GM23338 (cell line): ENCODE measurements around the gene TCF7. TPM values are rescaled to one million over a fixed set of nuclear protein-coding genes. Genes with fewer than 3 reads are reported as not detected.

Experiments
- ATAC-seq: fragments of 200-7000 bp; cut with Tn5 transposase; 3 replicates; pipeline ENCODE4 v1.9.1; 2020
- DNase-seq: peaks from one replicate; pipeline ENCODE4 v3.0.0-alpha.2; 2015; ENCODE audit warnings: low spot score
- H2AFZ ChIP-seq: fragments of 200-600 bp; sonication (generic); 2 replicates; pipeline ENCODE4 v1.8.0; 2016; ENCODE audit warnings: antibody characterized with exemption, mild to moderate bottlenecking, moderate library complexity
- H3F3A ChIP-seq: fragments of 200-600 bp; sonication (generic); replicated peaks from 2 replicates; pipeline ENCODE4 v1.8.0; 2017; ENCODE audit warnings: antibody characterized with exemption, mixed run types, low read depth
- H3K27ac ChIP-seq: fragments of 200-600 bp; sonication (generic); 2 replicates; pipeline ENCODE4 v1.6.1; 2016; ENCODE audit warnings: low read depth
- H3K27me3 ChIP-seq: fragments of 200-600 bp; sonication (generic); 2 replicates; pipeline ENCODE4 v1.8.0; 2016; ENCODE audit warnings: mild to moderate bottlenecking, mixed run types, moderate library complexity; ENCODE audit not compliant: insufficient read depth
- H3K36me3 ChIP-seq: fragments of 200-600 bp; sonication (generic); 2 replicates; pipeline ENCODE4 v1.8.0; 2016; ENCODE audit warnings: mild to moderate bottlenecking; ENCODE audit not compliant: insufficient read depth
- H3K4me1 ChIP-seq: fragments of 200-600 bp; sonication (generic); 2 replicates; pipeline ENCODE4 v1.8.0; 2016; ENCODE audit warnings: mild to moderate bottlenecking, moderate library complexity; ENCODE audit not compliant: insufficient read depth
- H3K4me2 ChIP-seq: fragments of 200-600 bp; sonication (generic); 2 replicates; pipeline ENCODE4 v1.7.1; 2017; ENCODE audit warnings: mixed run types
- H3K4me3 ChIP-seq: fragments of 200-600 bp; sonication (generic); 2 replicates; pipeline ENCODE4 v1.6.1; 2016; ENCODE audit warnings: mixed run types
- H3K79me2 ChIP-seq: fragments of 200-600 bp; sonication (generic); replicated peaks from 2 replicates; pipeline ENCODE4 v1.8.0; 2017; ENCODE audit warnings: mild to moderate bottlenecking; ENCODE audit not compliant: insufficient read depth
- H3K9me2 ChIP-seq: fragments of 200-600 bp; sonication (generic); 2 replicates; pipeline ENCODE4 v1.8.0; 2017; ENCODE audit not compliant: insufficient read depth
- H4K20me1 ChIP-seq: fragments of 200-600 bp; sonication (generic); replicated peaks from 2 replicates; pipeline ENCODE4 v1.8.0; 2017; ENCODE audit warnings: mild to moderate bottlenecking; ENCODE audit not compliant: insufficient read depth
- H3K27ac Mint-ChIP-seq: 2 replicates; pipeline ENCODE4 v1.8.0; 2020; ENCODE audit warnings: inconsistent platforms, mild to moderate bottlenecking, moderate library complexity, mixed read lengths
- H3K27me3 Mint-ChIP-seq: 3 replicates; pipeline ENCODE4 v1.8.0; 2022; ENCODE audit warnings: low read depth, mild to moderate bottlenecking, moderate library complexity, mixed read lengths, inconsistent platforms; ENCODE audit not compliant: insufficient read depth, poor library complexity
- H3K36me3 Mint-ChIP-seq: 3 replicates; pipeline ENCODE4 v1.8.0; 2021; ENCODE audit warnings: low read depth, mild to moderate bottlenecking, inconsistent platforms, moderate library complexity, mixed read lengths
- H3K4me1 Mint-ChIP-seq: 3 replicates; pipeline ENCODE4 v1.8.0; 2020; ENCODE audit warnings: mild to moderate bottlenecking, inconsistent platforms, mixed read lengths
- H3K4me3 Mint-ChIP-seq: 3 replicates; pipeline ENCODE4 v1.8.0; 2021; ENCODE audit warnings: moderate library complexity, mild to moderate bottlenecking, inconsistent platforms, mixed read lengths
- H3K9me3 Mint-ChIP-seq: 3 replicates; pipeline ENCODE4 v1.8.0; 2020; ENCODE audit warnings: moderate library complexity, mild to moderate bottlenecking, inconsistent platforms, mixed read lengths
- CREB1 ChIP-seq: fragments of 250-450 bp; sonication (Bioruptor Pico); IDR thresholded peaks from 2 replicates; pipeline ENCODE4 v1.5.0; 2020; ENCODE audit warnings: low read depth, mild to moderate bottlenecking, moderate library complexity
- CTCF ChIP-seq, 2 experiments: fragments of 200-600 bp in 1 of 2; sonication (generic) in 1 of 2; conservative IDR thresholded peaks; 2 replicates each; pipeline versions ENCODE4 v1.5.1 to v1.6.1; 2016 to 2017; ENCODE audit warnings: antibody characterized with exemption in 2 of 2, low read depth in 2 of 2, mild to moderate bottlenecking in 2 of 2, moderate library complexity in 1 of 2
- ETS1 ChIP-seq: IDR thresholded peaks from 2 replicates; pipeline ENCODE4 v1.6.1; 2016; ENCODE audit warnings: antibody characterized with exemption
- EZH2 ChIP-seq: fragments of 200-600 bp; sonication (generic); IDR thresholded peaks from one replicate; pipeline ENCODE4 v1.8.0; 2017; ENCODE audit warnings: antibody characterized with exemption, mild to moderate bottlenecking, low read depth; ENCODE audit not compliant: unreplicated experiment
- JUNB ChIP-seq: IDR thresholded peaks from one replicate; pipeline ENCODE4 v1.6.1; 2016; ENCODE audit warnings: antibody characterized with exemption; ENCODE audit not compliant: unreplicated experiment
- NANOG ChIP-seq: IDR thresholded peaks from 2 replicates; pipeline ENCODE4 v1.6.1; 2016; ENCODE audit warnings: antibody characterized with exemption, borderline replicate concordance
- REST ChIP-seq: IDR thresholded peaks from one replicate; pipeline ENCODE4 v1.6.1; 2018; ENCODE audit warnings: antibody characterized with exemption; ENCODE audit not compliant: unreplicated experiment
- STAT1 ChIP-seq: IDR thresholded peaks from one replicate; pipeline ENCODE4 v1.6.1; 2016; ENCODE audit warnings: antibody characterized with exemption; ENCODE audit not compliant: unreplicated experiment
- ZNF114 ChIP-seq: fragments of 250-450 bp; sonication (Bioruptor Pico); IDR thresholded peaks from 2 replicates; pipeline ENCODE4 v1.5.0; 2020; ENCODE audit warnings: mild to moderate bottlenecking, moderate library complexity
- ZNF331 ChIP-seq: fragments of 250-450 bp; sonication (Bioruptor Pico); IDR thresholded peaks from 2 replicates; pipeline ENCODE4 v1.5.0; 2020; ENCODE audit warnings: low read depth, mild to moderate bottlenecking, moderate library complexity
- ZNF462 ChIP-seq: fragments of 250-450 bp; sonication (Bioruptor Pico); IDR thresholded peaks from 2 replicates; pipeline ENCODE4 v1.5.0; 2020; ENCODE audit warnings: mild to moderate bottlenecking, moderate library complexity
- polyA plus RNA-seq: library from polyadenylated mRNA; unstranded; fragments of >200 nt; fragmentation: Nextera tagmentation; extraction: Ambion mirVana; gene quantifications from 2 replicates; pipeline ENCODE4 v1.2.1, GENCODE V29; 2016
- total RNA-seq: library from RNA; depleted of rRNA; stranded (reverse); fragments of >200 nt; shearing (Covaris generic); gene quantifications from 2 replicates; pipeline ENCODE4 v1.2.3, GENCODE V29; 2014

Gene TCF7
- total and polyA plus RNA-seq, 2 experiments from 2014 or later: 5.6 to 8.1 TPM

GRCh38 chr5:134099939-134100282, 14.6 kb upstream of the TCF7 start:
- no peaks in the 10 kb centered on the region for H3K9me2 ChIP-seq
- no peaks in the 10 kb centered on the region for H3K79me2 ChIP-seq
- DNase-seq (no peak), ATAC-seq (peak; percentile 63)
- Mint-ChIP-seq H3K27ac (no peak overlapping the region), H3K4me3 (peak overlapping the region; percentile 42), H3K4me1 (peaks cover 40% of the 10 kb centered on the region), H3K9me3 (no peaks in the 10 kb centered on the region), H3K36me3 (no peaks in the 10 kb centered on the region), H3K27me3 (peaks cover 45% of the 10 kb centered on the region)
- peaks cover 29% of the 10 kb centered on the region for H3K27me3 ChIP-seq
- H4K20me1 ChIP-seq: no peaks in the 10 kb centered on the region
- H3K4me1 ChIP-seq: peaks cover 32% of the 10 kb centered on the region
- H3K36me3 ChIP-seq: no peaks in the 10 kb centered on the region
- no peak for TF ChIP-seq ZNF331 (CRISPR knock-in tag)
- no peak for TF ChIP-seq CTCF (conservative IDR thresholded peaks at IDR 0.05; ENCODE audit: low read depth in 2 of 2)
- no peak for TF ChIP-seq ZNF114 (CRISPR knock-in tag)
- TF ChIP-seq ZNF462 (CRISPR knock-in tag): no peak
- no peak for TF ChIP-seq REST
- no peak for TF ChIP-seq NANOG
- no peak for TF ChIP-seq STAT1
- no peak for TF ChIP-seq ETS1
- no peak for TF ChIP-seq JUNB
- no peak for TF ChIP-seq CREB1 (CRISPR knock-in tag)
- no peak for TF ChIP-seq EZH2
- H3K4me2 ChIP-seq: peak overlapping the region; percentile 50
- peak overlapping the region; percentile 20; the same call in 1 of the 2 replicates for H3K27ac ChIP-seq
- 0 out of 2 replicates have a peak overlapping the region, but pooled peaks have one; percentile 28 for H3K4me3 ChIP-seq
- H2AFZ ChIP-seq: no peak overlapping the region
- 0 out of 2 replicates have a peak, but pooled peaks cover 6% of the 10 kb centered on the region for H3F3A ChIP-seq
